ENCODE measurements around the gene CAMTA1.
"Not testable (repeated sequence)": the region's sequence is repeated elsewhere in the genome, so short reads cannot be mapped to it uniquely, and the experiment has no call there.

Gene CAMTA1

DNA sequence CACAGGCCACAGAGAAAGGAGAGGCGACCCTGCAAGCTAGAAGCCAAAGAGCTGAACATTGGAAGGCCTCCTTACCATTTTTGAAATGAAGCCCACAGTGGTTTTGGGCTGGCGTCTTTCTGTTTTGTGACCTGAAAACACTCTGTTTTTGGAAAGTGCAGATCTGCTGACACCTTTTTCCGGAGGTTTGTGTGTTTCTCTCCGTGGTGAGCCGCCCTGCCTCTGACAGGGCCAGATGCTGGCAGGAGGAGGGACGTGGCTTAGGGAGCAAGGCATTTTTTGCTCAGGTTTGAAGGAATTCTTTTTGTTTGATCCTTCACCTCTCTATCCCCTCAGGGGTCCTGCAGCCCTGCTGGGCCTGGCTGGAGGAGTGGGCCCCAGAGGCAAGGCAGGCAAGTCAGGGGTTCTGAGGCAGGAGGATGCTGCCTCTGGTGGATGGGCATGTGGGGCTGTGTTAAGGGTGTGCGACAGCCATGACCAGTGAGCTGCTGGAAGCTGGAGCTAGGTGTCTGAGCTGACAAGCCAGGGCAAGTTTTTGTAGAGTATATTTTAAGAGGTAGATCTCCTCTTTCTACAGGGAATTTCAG is 133.8 kb downstream of the CAMTA1 start:
- H3K27me3 ChIP-seq (ENCODE audit: insufficient read depth, low read length, poor library complexity) = no peaks in the 10 kb centered on the region
- H3K4me2 ChIP-seq (ENCODE audit: insufficient read depth, low read length) = no peak overlapping the region
- no peak overlapping the region for H2AFZ ChIP-seq (ENCODE audit: low read depth, low read length)
- ATAC-seq (ENCODE audit: insufficient read depth, low read depth) (no peak), DNase-seq (no peak)
- H3K9ac ChIP-seq (ENCODE audit: low read depth, low read length) = no peak overlapping the region
- H3K4me3 ChIP-seq (ENCODE audit: low read depth in 1 of 2, low read length in 2 of 2) = no peak overlapping the region
- H3K9me3 ChIP-seq (ENCODE audit: insufficient read depth, low read length, severe bottlenecking) = peaks cover 3% of the 10 kb centered on the region
- TF ChIP-seq EZH2 (IDR thresholded peaks at IDR 0.05; ENCODE audit: borderline replicate concordance, low read depth, low read length, severe bottlenecking) = no peak
- TF ChIP-seq, protein P1, sequence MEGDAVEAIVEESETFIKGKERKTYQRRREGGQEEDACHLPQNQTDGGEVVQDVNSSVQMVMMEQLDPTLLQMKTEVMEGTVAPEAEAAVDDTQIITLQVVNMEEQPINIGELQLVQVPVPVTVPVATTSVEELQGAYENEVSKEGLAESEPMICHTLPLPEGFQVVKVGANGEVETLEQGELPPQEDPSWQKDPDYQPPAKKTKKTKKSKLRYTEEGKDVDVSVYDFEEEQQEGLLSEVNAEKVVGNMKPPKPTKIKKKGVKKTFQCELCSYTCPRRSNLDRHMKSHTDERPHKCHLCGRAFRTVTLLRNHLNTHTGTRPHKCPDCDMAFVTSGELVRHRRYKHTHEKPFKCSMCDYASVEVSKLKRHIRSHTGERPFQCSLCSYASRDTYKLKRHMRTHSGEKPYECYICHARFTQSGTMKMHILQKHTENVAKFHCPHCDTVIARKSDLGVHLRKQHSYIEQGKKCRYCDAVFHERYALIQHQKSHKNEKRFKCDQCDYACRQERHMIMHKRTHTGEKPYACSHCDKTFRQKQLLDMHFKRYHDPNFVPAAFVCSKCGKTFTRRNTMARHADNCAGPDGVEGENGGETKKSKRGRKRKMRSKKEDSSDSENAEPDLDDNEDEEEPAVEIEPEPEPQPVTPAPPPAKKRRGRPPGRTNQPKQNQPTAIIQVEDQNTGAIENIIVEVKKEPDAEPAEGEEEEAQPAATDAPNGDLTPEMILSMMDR (IDR thresholded peaks at IDR 0.05; ENCODE audit: borderline replicate concordance, extremely low read depth, low read length, poor library complexity, severe bottlenecking) = no peak
- no peaks in the 10 kb centered on the region for H3K79me2 ChIP-seq (ENCODE audit: insufficient read depth, low read length)
- no peaks in the 10 kb centered on the region for H4K20me1 ChIP-seq (ENCODE audit: insufficient read depth, low read length)
- no peak overlapping the region for H3K27ac ChIP-seq (ENCODE audit: low read length)
- H3K4me1 ChIP-seq (ENCODE audit: insufficient read depth, low read length) = peaks cover 4% of the 10 kb centered on the region; the same call in 1 of the 2 replicates
- H3K36me3 ChIP-seq (ENCODE audit: insufficient read depth, low read length) = no peaks in the 10 kb centered on the region

GRCh38 chr1:6921506-6921905 is 136.3 kb downstream of the CAMTA1 start:
- not testable (repeated sequence) for H3K9ac ChIP-seq (ENCODE audit: low read depth, low read length); DNase-seq; H3K4me1 ChIP-seq (ENCODE audit: insufficient read depth, low read length); H3K27ac ChIP-seq (ENCODE audit: low read length); H3K4me3 ChIP-seq (ENCODE audit: low read depth in 1 of 2, low read length in 2 of 2); ATAC-seq (ENCODE audit: insufficient read depth, low read depth); H4K20me1 ChIP-seq (ENCODE audit: insufficient read depth, low read length); H3K27me3 ChIP-seq (ENCODE audit: insufficient read depth, low read length, poor library complexity); H3K4me2 ChIP-seq (ENCODE audit: insufficient read depth, low read length); H2AFZ ChIP-seq (ENCODE audit: low read depth, low read length); H3K36me3 ChIP-seq (ENCODE audit: insufficient read depth, low read length); H3K79me2 ChIP-seq (ENCODE audit: insufficient read depth, low read length); H3K9me3 ChIP-seq (ENCODE audit: insufficient read depth, low read length, severe bottlenecking)

- H4K20me1 ChIP-seq (ENCODE audit: insufficient read depth, low read length) = no peaks in the 10 kb centered on the region
- H3K79me2 ChIP-seq (ENCODE audit: insufficient read depth, low read length) = no peaks in the 10 kb centered on the region
- H3K36me3 ChIP-seq (ENCODE audit: insufficient read depth, low read length) = no peaks in the 10 kb centered on the region
- H3K4me1 ChIP-seq (ENCODE audit: insufficient read depth, low read length) = peaks cover 4% of the 10 kb centered on the region; the same call in 1 of the 2 replicates
- ATAC-seq (ENCODE audit: insufficient read depth, low read depth) = no peak
- no peak overlapping the region for H3K4me2 ChIP-seq (ENCODE audit: insufficient read depth, low read length)
- H3K9me3 ChIP-seq (ENCODE audit: insufficient read depth, low read length, severe bottlenecking) = peaks cover 3% of the 10 kb centered on the region
- H2AFZ ChIP-seq (ENCODE audit: low read depth, low read length) = no peak overlapping the region
- H3K27me3 ChIP-seq (ENCODE audit: insufficient read depth, low read length, poor library complexity) = peaks cover 4% of the 10 kb centered on the region
- no peak overlapping the region for H3K27ac ChIP-seq (ENCODE audit: low read length)
- no peak overlapping the region for H3K9ac ChIP-seq (ENCODE audit: low read depth, low read length)
- DNase-seq = no peak
- no peak overlapping the region for H3K4me3 ChIP-seq (ENCODE audit: low read depth in 1 of 2, low read length in 2 of 2)
- TF ChIP-seq, protein P1 (IDR thresholded peaks at IDR 0.05; ENCODE audit: borderline replicate concordance, extremely low read depth, low read length, poor library complexity, severe bottlenecking) = no peak
- no peak for TF ChIP-seq EZH2 (IDR thresholded peaks at IDR 0.05; ENCODE audit: borderline replicate concordance, low read depth, low read length, severe bottlenecking)
Observed at GRCh38 chr1:6922096-6922931, 137.1 kb downstream of the CAMTA1 start.

GRCh38 chr1:6923012-6923411 is 137.8 kb downstream of the CAMTA1 start:
- Histone ChIP-seq H2AFZ (ENCODE audit: low read depth, low read length) (no peak overlapping the region), H3K27me3 (ENCODE audit: insufficient read depth, low read length, poor library complexity) (peaks cover 4% of the 10 kb centered on the region), H3K9ac (ENCODE audit: low read depth, low read length) (no peak overlapping the region), H4K20me1 (ENCODE audit: insufficient read depth, low read length) (no peaks in the 10 kb centered on the region), H3K27ac (ENCODE audit: low read length) (no peak overlapping the region), H3K36me3 (ENCODE audit: insufficient read depth, low read length) (no peaks in the 10 kb centered on the region), H3K79me2 (ENCODE audit: insufficient read depth, low read length) (no peaks in the 10 kb centered on the region), H3K9me3 (ENCODE audit: insufficient read depth, low read length, severe bottlenecking) (peaks cover 3% of the 10 kb centered on the region), H3K4me1 (ENCODE audit: insufficient read depth, low read length) (peaks cover 4% of the 10 kb centered on the region; the same call in 1 of the 2 replicates), H3K4me2 (ENCODE audit: insufficient read depth, low read length) (no peak overlapping the region), H3K4me3 (ENCODE audit: low read depth in 1 of 2, low read length in 2 of 2) (no peak overlapping the region)
- TF ChIP-seq EZH2 (IDR thresholded peaks at IDR 0.05; ENCODE audit: borderline replicate concordance, low read depth, low read length, severe bottlenecking) = no peak
- TF ChIP-seq, protein P1 (IDR thresholded peaks at IDR 0.05; ENCODE audit: borderline replicate concordance, extremely low read depth, low read length, poor library complexity, severe bottlenecking) = no peak
- DNase-seq (no peak), ATAC-seq (ENCODE audit: insufficient read depth, low read depth) (no peak)

Measured in DND-41 (cell line).